ENCODE measurements around the gene TDP2.

The TDP2 gene

GRCh38 chr6:24659561-24659960 is 7.1 kb downstream of the TDP2 start:
- TF ChIP-seq, protein P1, sequence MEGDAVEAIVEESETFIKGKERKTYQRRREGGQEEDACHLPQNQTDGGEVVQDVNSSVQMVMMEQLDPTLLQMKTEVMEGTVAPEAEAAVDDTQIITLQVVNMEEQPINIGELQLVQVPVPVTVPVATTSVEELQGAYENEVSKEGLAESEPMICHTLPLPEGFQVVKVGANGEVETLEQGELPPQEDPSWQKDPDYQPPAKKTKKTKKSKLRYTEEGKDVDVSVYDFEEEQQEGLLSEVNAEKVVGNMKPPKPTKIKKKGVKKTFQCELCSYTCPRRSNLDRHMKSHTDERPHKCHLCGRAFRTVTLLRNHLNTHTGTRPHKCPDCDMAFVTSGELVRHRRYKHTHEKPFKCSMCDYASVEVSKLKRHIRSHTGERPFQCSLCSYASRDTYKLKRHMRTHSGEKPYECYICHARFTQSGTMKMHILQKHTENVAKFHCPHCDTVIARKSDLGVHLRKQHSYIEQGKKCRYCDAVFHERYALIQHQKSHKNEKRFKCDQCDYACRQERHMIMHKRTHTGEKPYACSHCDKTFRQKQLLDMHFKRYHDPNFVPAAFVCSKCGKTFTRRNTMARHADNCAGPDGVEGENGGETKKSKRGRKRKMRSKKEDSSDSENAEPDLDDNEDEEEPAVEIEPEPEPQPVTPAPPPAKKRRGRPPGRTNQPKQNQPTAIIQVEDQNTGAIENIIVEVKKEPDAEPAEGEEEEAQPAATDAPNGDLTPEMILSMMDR (IDR thresholded peaks at IDR 0.05; ENCODE audit: control insufficient read depth, extremely low read depth, insufficient read depth) = no peak
- no peak overlapping the region for H3K4me3 ChIP-seq (ENCODE audit: low read depth, low read length)
- DNase-seq (ENCODE audit: low read depth) = no peak

DNA sequence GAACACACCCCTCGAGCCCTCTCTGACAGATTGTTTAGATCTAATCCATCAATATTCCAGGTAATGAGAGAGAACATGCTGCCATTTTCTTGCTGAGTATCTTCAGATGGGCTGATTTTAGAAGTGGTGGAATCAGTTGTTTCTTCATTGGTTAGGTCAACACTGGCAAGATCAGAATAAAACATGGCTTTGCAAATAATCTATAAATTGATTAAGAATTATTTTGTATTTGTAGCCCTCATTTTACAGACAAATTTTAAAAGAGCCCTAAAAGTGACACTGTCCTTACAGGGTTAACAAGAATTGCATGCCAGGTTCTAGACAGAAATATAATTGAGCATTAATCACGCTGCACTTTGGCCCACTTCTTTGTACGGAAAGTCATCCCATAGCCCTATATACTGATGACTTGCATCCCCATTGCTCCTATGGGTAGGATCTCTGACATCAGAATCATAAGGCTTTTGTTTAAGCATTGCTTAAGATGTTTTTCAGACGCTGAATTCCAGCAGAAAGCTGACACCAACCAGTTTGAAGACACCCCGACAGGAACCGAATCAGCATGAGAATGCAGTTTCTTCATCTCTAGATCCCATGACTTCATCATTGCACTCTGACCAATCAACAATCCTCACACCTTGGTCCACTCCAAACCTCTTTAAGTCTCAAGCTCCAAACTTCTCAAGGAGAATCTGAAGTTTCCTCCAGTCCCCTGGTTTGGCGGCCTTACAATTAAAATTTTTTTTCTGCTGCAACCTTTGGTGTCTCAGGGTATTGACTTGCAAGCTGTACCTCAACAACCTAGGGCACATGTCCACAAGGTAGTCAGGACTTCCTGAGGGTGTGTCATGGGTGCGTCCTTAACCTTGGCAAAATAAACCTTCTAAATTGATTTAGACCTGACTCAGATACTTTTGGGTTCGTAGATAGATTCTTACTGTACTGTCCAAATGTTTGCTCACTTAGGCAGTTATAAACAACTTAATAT is 7.8 kb downstream of the TDP2 start:
- no peak for DNase-seq (ENCODE audit: low read depth)
- H3K4me3 ChIP-seq (ENCODE audit: low read depth, low read length) = no peak overlapping the region

DNA sequence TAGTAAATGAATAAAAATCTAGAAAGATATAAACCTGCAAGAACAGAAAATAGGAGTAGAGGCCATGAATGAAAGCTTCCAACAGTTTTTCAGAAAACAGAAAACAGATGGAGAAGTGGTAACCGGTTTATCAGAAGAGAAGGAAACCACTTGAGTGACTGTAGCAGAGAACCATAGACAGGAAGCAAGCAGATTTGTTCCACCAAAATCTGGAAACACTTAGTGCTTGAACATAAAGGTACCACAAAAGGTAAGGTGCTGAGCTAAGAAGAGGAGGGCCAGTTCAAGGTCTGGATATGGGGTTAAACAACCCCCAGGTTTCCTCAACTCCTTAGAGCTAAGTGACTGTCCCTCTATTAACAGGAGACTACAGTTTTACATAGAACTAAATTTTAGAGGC is 11.5 kb downstream of the TDP2 start:
- TF ChIP-seq, protein P1 (IDR thresholded peaks at IDR 0.05; ENCODE audit: control insufficient read depth, extremely low read depth, insufficient read depth) = no peak
- H3K4me3 ChIP-seq (ENCODE audit: low read depth, low read length) = no peak overlapping the region
- DNase-seq (ENCODE audit: low read depth) = no peak

More for the DNA sequence above, 7.8 kb downstream of the TDP2 start:
- TF ChIP-seq, protein P1 (IDR thresholded peaks at IDR 0.05; ENCODE audit: control insufficient read depth, extremely low read depth, insufficient read depth) = no peak

DNA sequence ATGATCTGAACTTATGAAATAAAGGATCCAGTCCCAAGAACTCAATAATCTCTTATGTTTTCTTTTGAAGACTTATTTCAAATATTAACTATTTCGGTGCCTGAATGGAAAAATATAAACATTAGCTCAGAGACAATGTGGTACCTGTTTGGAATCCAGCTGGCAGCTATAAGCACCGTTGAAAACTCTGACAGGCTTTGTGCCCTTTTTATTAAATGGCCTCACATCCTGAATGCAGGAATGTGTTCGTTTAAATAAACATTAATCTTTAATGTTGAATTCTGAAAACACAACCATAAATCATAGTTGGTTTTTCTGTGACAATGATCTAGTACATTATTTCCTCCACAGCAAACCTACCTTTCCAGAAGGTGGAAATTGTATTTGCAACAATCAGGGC is 16.3 kb downstream of the TDP2 start:
- no peak overlapping the region for H3K4me3 ChIP-seq (ENCODE audit: low read depth, low read length)
- TF ChIP-seq, protein P1 (IDR thresholded peaks at IDR 0.05; ENCODE audit: control insufficient read depth, extremely low read depth, insufficient read depth) = no peak
- no peak for DNase-seq (ENCODE audit: low read depth)

GRCh38 chr6:24649691-24650090 is 17.0 kb downstream of the TDP2 start:
- no peak overlapping the region for H3K4me3 ChIP-seq (ENCODE audit: low read depth, low read length)
- DNase-seq (ENCODE audit: low read depth) = no peak
- TF ChIP-seq, protein P1 (IDR thresholded peaks at IDR 0.05; ENCODE audit: control insufficient read depth, extremely low read depth, insufficient read depth) = no peak

GRCh38 chr6:24648276-24648675 is 18.4 kb downstream of the TDP2 start:
- DNase-seq (ENCODE audit: low read depth) = no peak
- H3K4me3 ChIP-seq (ENCODE audit: low read depth, low read length) = no peak overlapping the region
- TF ChIP-seq, protein P1 (IDR thresholded peaks at IDR 0.05; ENCODE audit: control insufficient read depth, extremely low read depth, insufficient read depth) = no peak
